OCI-LY7 (cell line): ENCODE data around the gene FHDC1. TPM values are rescaled to one million over a fixed set of nuclear protein-coding genes. Genes with fewer than 3 reads are reported as not detected.

Experiments
- BruUV-seq: library from RNA; stranded (reverse); fragments of 400-500 nt; replicated peaks from 2 replicates; lab custom pipeline; 2021; lab: Mats Ljungman, UMichigan
- CTCF ChIA-PET: fragments of 300-600 bp; sonication (Branson Sonifier 250); formaldehyde crosslinking; loops from one replicate; lab custom pipeline; 2022; ENCODE audit warnings: antibody characterized with exemption; ENCODE audit not compliant: unreplicated experiment; lab: Charles Lee
- POLR2A ChIA-PET: fragments of 300-600 bp; sonication (Branson Sonifier 250); formaldehyde crosslinking; loops from one replicate; lab custom pipeline; 2022; ENCODE audit warnings: antibody characterized with exemption; lab: Charles Lee
- DNase-seq: peaks from one replicate; pipeline ENCODE4 v3.0.0-alpha.2; 2015; ENCODE audit warnings: low spot score
- H2AFZ ChIP-seq: fragments of 200-600 bp; sonication (generic), shearing (Covaris generic); 2 replicates; pipeline ENCODE4 v1.6.1; 2014; ENCODE audit warnings: mild to moderate bottlenecking, antibody characterized with exemption, low read length, moderate library complexity
- H3K27ac ChIP-seq: fragments of 200-600 bp; sonication (generic); 2 replicates; pipeline ENCODE4 v1.5.1; 2014; ENCODE audit warnings: mixed run types, low read depth, mild to moderate bottlenecking, moderate library complexity, low read length, inconsistent platforms; ENCODE audit not compliant: poor library complexity, severe bottlenecking
- H3K36me3 ChIP-seq: fragments of 200-600 bp; sonication (generic); 2 replicates; pipeline ENCODE4 v1.6.1; 2014; ENCODE audit warnings: mild to moderate bottlenecking, antibody characterized with exemption, low read length, moderate library complexity, mixed read lengths; ENCODE audit not compliant: insufficient read depth
- H3K4me1 ChIP-seq: fragments of 200-600 bp; sonication (generic); 2 replicates; pipeline ENCODE4 v1.5.1; 2014; ENCODE audit warnings: mild to moderate bottlenecking, low read length; ENCODE audit not compliant: insufficient read depth, poor library complexity, severe bottlenecking
- H3K4me2 ChIP-seq: fragments of 200-600 bp; sonication (generic); 2 replicates; pipeline ENCODE4 v1.6.1; 2014; ENCODE audit warnings: mild to moderate bottlenecking, low read length
- H3K4me3 ChIP-seq: fragments of 200-600 bp; sonication (generic); 2 replicates; pipeline ENCODE4 v1.5.1; 2014; ENCODE audit warnings: mild to moderate bottlenecking, low read depth, low read length; ENCODE audit not compliant: poor library complexity, severe bottlenecking
- H3K79me2 ChIP-seq: fragments of 200-600 bp; sonication (generic); 2 replicates; pipeline ENCODE4 v1.6.1; 2016; ENCODE audit warnings: low read depth, mild to moderate bottlenecking, low read length, moderate library complexity, mixed read lengths; ENCODE audit not compliant: insufficient read depth
- H3K9me2 ChIP-seq: fragments of 200-600 bp; sonication (generic); 2 replicates; pipeline ENCODE4 v1.6.1; 2016; ENCODE audit warnings: mild to moderate bottlenecking, low read length, mixed read lengths; ENCODE audit not compliant: insufficient read depth
- H3K9me3 ChIP-seq: fragments of 200-600 bp; sonication (generic); 2 replicates; pipeline ENCODE4 v1.6.1; 2014; ENCODE audit warnings: mild to moderate bottlenecking, mixed run types, low read length, mixed read lengths
- H4K20me1 ChIP-seq: fragments of 200-600 bp; sonication (generic); 2 replicates; pipeline ENCODE4 v1.6.1; 2014; ENCODE audit warnings: mild to moderate bottlenecking, antibody characterized with exemption, low read length, moderate library complexity, mixed read lengths; ENCODE audit not compliant: insufficient read depth
- CTCF ChIP-seq: fragments of 200-600 bp; sonication (generic); conservative IDR thresholded peaks from 2 replicates; pipeline ENCODE4 v1.5.1; 2014; ENCODE audit warnings: mild to moderate bottlenecking, antibody characterized with exemption, low read length, moderate library complexity, mixed read lengths
- EZH2phosphoT487 ChIP-seq: fragments of 200-600 bp; sonication (generic); IDR thresholded peaks from 2 replicates; pipeline ENCODE4 v1.6.1; 2018; ENCODE audit warnings: low read depth, borderline replicate concordance, mild to moderate bottlenecking, mixed run types, antibody characterized with exemption, low read length, moderate library complexity, mixed read lengths
- intact Hi-C: fragments of 100-400 bp; cut with micrococcal nuclease; formaldehyde crosslinking; loops from one replicate; pipeline ENCODE4 v1.10.0; 2022; ENCODE audit not compliant: unreplicated experiment
- total RNA-seq, 2 experiments: library from RNA; depleted of rRNA in 1 of 2; stranded (reverse); fragments of >200 nt in 1 of 2; shearing (Covaris generic) in 1 of 2; gene quantifications; 2 replicates each; pipeline ENCODE4 v1.2.3, GENCODE V29; 2014 to 2022

Gene FHDC1
- total RNA-seq, 2 experiments from 2014 or later = 0.04 to 0.13 TPM

- no peak for TF ChIP-seq CTCF
- TF ChIP-seq EZH2phosphoT487 = no peak
- Histone ChIP-seq H3K9me3 (no peaks in the 10 kb centered on the region), H3K4me2 (peak overlapping the region; percentile 17; the same call in 1 of the 2 replicates), H3K36me3 (no peaks in the 10 kb centered on the region), H2AFZ (no peak overlapping the region), H4K20me1 (no peaks in the 10 kb centered on the region), H3K4me1 (peaks cover 6% of the 10 kb centered on the region), H3K4me3 (no peak overlapping the region), H3K79me2 (no peaks in the 10 kb centered on the region), H3K9me2 (no peaks in the 10 kb centered on the region), H3K27ac (no peak overlapping the region)
- POLR2A ChIA-PET = interaction anchor here (1.2 to 1.3 kb wide), 2 partner anchors 14 to 34 kb away, joined by 3 to 4 read pairs; no protein-coding TSS in a partner anchor
- DNase-seq = peak; percentile 4
- CTCF ChIA-PET = no interaction called here
- no TSS peak for BruUV-seq
- intact Hi-C loops = no loop called here
Measured at GRCh38 chr4:153008578-153009199, 72.6 kb downstream of the FHDC1 start.

- H3K4me1 ChIP-seq = peaks cover 6% of the 10 kb centered on the region
- TF ChIP-seq CTCF (no peak), EZH2phosphoT487 (no peak)
Measured at GRCh38 chr4:153010146-153010545, 74.0 kb downstream of the FHDC1 start.

More at GRCh38 chr4:153010146-153010545, 74.0 kb downstream of the FHDC1 start:
- Histone ChIP-seq H3K9me3 (no peaks in the 10 kb centered on the region), H4K20me1 (no peaks in the 10 kb centered on the region), H3K27ac (no peak overlapping the region), H2AFZ (no peak overlapping the region), H3K9me2 (no peaks in the 10 kb centered on the region), H3K4me2 (no peak overlapping the region), H3K79me2 (no peaks in the 10 kb centered on the region), H3K36me3 (no peaks in the 10 kb centered on the region), H3K4me3 (no peak overlapping the region)
- ChIA-PET CTCF (no interaction called here), POLR2A (no interaction called here)
- DNase-seq = no peak
- no TSS peak for BruUV-seq
- intact Hi-C loops = no loop called here
